WTC11 (cell line): ENCODE results near the gene PRELP. TPM values are rescaled to one million over a fixed set of nuclear protein-coding genes. Genes with fewer than 3 reads are reported as not detected.

Experiments
- ATAC-seq: fragments of 200-7000 bp; cut with Tn5 transposase; 2 replicates; pipeline ENCODE4 v1.10.0; 2021; ENCODE audit warnings: mild to moderate bottlenecking, moderate library complexity
- CTCF ChIA-PET: fragments of 300-600 bp; sonication (Branson Sonifier 250); formaldehyde crosslinking; loops from one replicate; lab custom pipeline; 2021; ENCODE audit warnings: antibody characterized with exemption; lab: Charles Lee
- POLR2A ChIA-PET: fragments of 350-600 bp; sonication (Branson Sonifier 250); formaldehyde crosslinking; loops from one replicate; lab custom pipeline; 2021; ENCODE audit warnings: antibody characterized with exemption; lab: Charles Lee
- DNase-seq: peaks from one replicate; pipeline ENCODE4 v3.0.0; 2021; ENCODE audit warnings: low spot score
- H3K27ac Mint-ChIP-seq: 2 replicates; pipeline ENCODE4 v1.8.0; 2021; ENCODE audit warnings: mixed read lengths
- H3K27me3 Mint-ChIP-seq: 2 replicates; pipeline ENCODE4 v1.8.0; 2021; ENCODE audit warnings: low read depth, mild to moderate bottlenecking, moderate library complexity, mixed read lengths
- H3K36me3 Mint-ChIP-seq: 2 replicates; pipeline ENCODE4 v1.8.0; 2021; ENCODE audit warnings: mixed read lengths
- H3K4me1 Mint-ChIP-seq: 2 replicates; pipeline ENCODE4 v1.8.0; 2022; ENCODE audit warnings: mixed read lengths
- H3K4me3 Mint-ChIP-seq: 2 replicates; pipeline ENCODE4 v1.8.0; 2021; ENCODE audit warnings: mild to moderate bottlenecking, moderate library complexity, mixed read lengths
- H3K9me3 Mint-ChIP-seq: 2 replicates; pipeline ENCODE4 v1.8.0; 2021; ENCODE audit warnings: mixed read lengths
- EMX1 ChIP-seq: fragments of 250-450 bp; sonication (Bioruptor Pico); IDR thresholded peaks from 2 replicates; pipeline ENCODE4 v1.8.0; 2021; ENCODE audit warnings: mild to moderate bottlenecking
- ESRRA ChIP-seq: sonication (generic); formaldehyde crosslinking; IDR thresholded peaks from 2 replicates; pipeline ENCODE4 v1.8.1; 2022; ENCODE audit warnings: mild to moderate bottlenecking, missing genetic modification reagents, borderline replicate concordance
- GRHL2 ChIP-seq: fragments of 250-450 bp; sonication (Bioruptor Pico); IDR thresholded peaks from 2 replicates; pipeline ENCODE4 v1.8.0; 2022; ENCODE audit warnings: mild to moderate bottlenecking, moderate library complexity; ENCODE audit not compliant: insufficient replicate concordance, severe bottlenecking
- GTF2I ChIP-seq: fragments of 250-450 bp; sonication (Bioruptor Pico); conservative IDR thresholded peaks from 2 replicates; pipeline ENCODE4 v1.4.0; 2021; ENCODE audit warnings: mild to moderate bottlenecking
- JAZF1 ChIP-seq: fragments of 250-450 bp; sonication (Bioruptor Pico); IDR thresholded peaks from 2 replicates; pipeline ENCODE4 v1.9.0; 2021; ENCODE audit warnings: moderate library complexity, mild to moderate bottlenecking, inconsistent platforms
- NFATC4 ChIP-seq: fragments of 250-450 bp; sonication (Bioruptor Pico); IDR thresholded peaks from 2 replicates; pipeline ENCODE4 v1.9.0; 2021; ENCODE audit warnings: mild to moderate bottlenecking
- PRDM15 ChIP-seq: sonication (generic); formaldehyde crosslinking; IDR thresholded peaks from 2 replicates; pipeline ENCODE4 v1.8.0; 2022; ENCODE audit warnings: missing genetic modification reagents
- SMAD3 ChIP-seq: sonication (generic); formaldehyde crosslinking; IDR thresholded peaks from 2 replicates; pipeline ENCODE4 v1.8.0; 2022; ENCODE audit warnings: missing genetic modification reagents, mild to moderate bottlenecking, borderline replicate concordance
- SMAD4 ChIP-seq: sonication (generic); formaldehyde crosslinking; IDR thresholded peaks from 2 replicates; pipeline ENCODE4 v1.8.0; 2022; ENCODE audit warnings: mild to moderate bottlenecking, missing genetic modification reagents
- TEAD1 ChIP-seq: sonication (generic); formaldehyde crosslinking; IDR thresholded peaks from 2 replicates; pipeline ENCODE4 v1.8.0; 2022; ENCODE audit warnings: mild to moderate bottlenecking, missing genetic modification reagents
- TP53 ChIP-seq: sonication (generic); formaldehyde crosslinking; IDR thresholded peaks from 2 replicates; pipeline ENCODE4 v1.8.1; 2023; ENCODE audit warnings: mild to moderate bottlenecking, missing genetic modification reagents
- ZBTB43 ChIP-seq: sonication (generic); formaldehyde crosslinking; IDR thresholded peaks from 2 replicates; pipeline ENCODE4 v1.8.1; 2023; ENCODE audit warnings: mild to moderate bottlenecking, missing genetic modification reagents
- ZNF121 ChIP-seq: sonication (generic); formaldehyde crosslinking; IDR thresholded peaks from 2 replicates; pipeline ENCODE4 v1.8.0; 2023; ENCODE audit warnings: missing genetic modification reagents
- ZNF263 ChIP-seq: sonication (generic); formaldehyde crosslinking; IDR thresholded peaks from 2 replicates; pipeline ENCODE4 v1.8.1; 2022; ENCODE audit warnings: low read depth, mild to moderate bottlenecking, moderate library complexity, missing genetic modification reagents
- ZNF317 ChIP-seq: sonication (generic); formaldehyde crosslinking; IDR thresholded peaks from 2 replicates; pipeline ENCODE4 v1.8.1; 2023; ENCODE audit warnings: low read depth, mild to moderate bottlenecking, moderate library complexity, missing genetic modification reagents, borderline replicate concordance
- ZNF671 ChIP-seq: fragments of 250-450 bp; sonication (Bioruptor Pico); IDR thresholded peaks from 2 replicates; pipeline ENCODE4 v1.8.0; 2021; ENCODE audit warnings: mild to moderate bottlenecking
- total RNA-seq: library from RNA; stranded (reverse); gene quantifications from 3 replicates; pipeline ENCODE4 v1.2.3, GENCODE V29; 2021
- TF ChIP-seq, protein P1 (sequence below): sonication (generic); formaldehyde crosslinking; IDR thresholded peaks from 2 replicates; pipeline ENCODE4 v1.8.1; 2023; ENCODE audit warnings: mild to moderate bottlenecking, missing genetic modification reagents, borderline replicate concordance
- TF ChIP-seq, protein P2 (sequence below): fragments of 250-450 bp; sonication (Bioruptor Pico); conservative IDR thresholded peaks from 2 replicates; pipeline ENCODE4 v1.9.0; 2021; ENCODE audit warnings: mild to moderate bottlenecking
- TF ChIP-seq, protein P3 (sequence below): sonication (generic); formaldehyde crosslinking; IDR thresholded peaks from 2 replicates; pipeline ENCODE4 v1.8.0; 2023; ENCODE audit warnings: missing genetic modification reagents, mild to moderate bottlenecking, borderline replicate concordance

PRELP gene
- total RNA-seq, 1 experiment from 2014 or later: 0.17 TPM

GRCh38 chr1:203473281-203473680, 2.3 kb upstream of the PRELP start:
- POLR2A ChIA-PET: interaction anchor here (0.6 kb wide), 1 partner anchor 98 kb away, joined by 5 read pairs; no protein-coding TSS in a partner anchor

More at GRCh38 chr1:203473281-203473680, 2.3 kb upstream of the PRELP start:
- Mint-ChIP-seq H3K9me3 (no peaks in the 10 kb centered on the region), H3K27me3 (no peaks in the 10 kb centered on the region; the same call in 1 of the 2 replicates), H3K27ac (no peak overlapping the region), H3K36me3 (no peaks in the 10 kb centered on the region), H3K4me3 (no peak overlapping the region), H3K4me1 (peaks cover 21% of the 10 kb centered on the region)
- CTCF ChIA-PET: interaction anchor here (1.8 kb wide), 1 partner anchor 14 kb away, joined by 6 read pairs; no protein-coding TSS in a partner anchor
- TF ChIP-seq ESRRA (CRISPR knock-in tag): no peak
- TF ChIP-seq NFATC4 (CRISPR knock-in tag): no peak
- no peak for TF ChIP-seq TP53 (CRISPR knock-in tag)
- no peak for TF ChIP-seq JAZF1 (CRISPR knock-in tag)
- no peak for TF ChIP-seq ZNF317 (CRISPR knock-in tag)
- no peak for TF ChIP-seq GRHL2 (CRISPR knock-in tag)
- no peak for TF ChIP-seq SMAD3 (CRISPR knock-in tag)
- no peak for TF ChIP-seq PRDM15
- TF ChIP-seq SMAD4 (CRISPR knock-in tag): no peak
- TF ChIP-seq ZNF121 (CRISPR knock-in tag): no peak
- no peak for TF ChIP-seq EMX1 (CRISPR knock-in tag)
- no peak for TF ChIP-seq ZNF263
- TF ChIP-seq, protein P1, sequence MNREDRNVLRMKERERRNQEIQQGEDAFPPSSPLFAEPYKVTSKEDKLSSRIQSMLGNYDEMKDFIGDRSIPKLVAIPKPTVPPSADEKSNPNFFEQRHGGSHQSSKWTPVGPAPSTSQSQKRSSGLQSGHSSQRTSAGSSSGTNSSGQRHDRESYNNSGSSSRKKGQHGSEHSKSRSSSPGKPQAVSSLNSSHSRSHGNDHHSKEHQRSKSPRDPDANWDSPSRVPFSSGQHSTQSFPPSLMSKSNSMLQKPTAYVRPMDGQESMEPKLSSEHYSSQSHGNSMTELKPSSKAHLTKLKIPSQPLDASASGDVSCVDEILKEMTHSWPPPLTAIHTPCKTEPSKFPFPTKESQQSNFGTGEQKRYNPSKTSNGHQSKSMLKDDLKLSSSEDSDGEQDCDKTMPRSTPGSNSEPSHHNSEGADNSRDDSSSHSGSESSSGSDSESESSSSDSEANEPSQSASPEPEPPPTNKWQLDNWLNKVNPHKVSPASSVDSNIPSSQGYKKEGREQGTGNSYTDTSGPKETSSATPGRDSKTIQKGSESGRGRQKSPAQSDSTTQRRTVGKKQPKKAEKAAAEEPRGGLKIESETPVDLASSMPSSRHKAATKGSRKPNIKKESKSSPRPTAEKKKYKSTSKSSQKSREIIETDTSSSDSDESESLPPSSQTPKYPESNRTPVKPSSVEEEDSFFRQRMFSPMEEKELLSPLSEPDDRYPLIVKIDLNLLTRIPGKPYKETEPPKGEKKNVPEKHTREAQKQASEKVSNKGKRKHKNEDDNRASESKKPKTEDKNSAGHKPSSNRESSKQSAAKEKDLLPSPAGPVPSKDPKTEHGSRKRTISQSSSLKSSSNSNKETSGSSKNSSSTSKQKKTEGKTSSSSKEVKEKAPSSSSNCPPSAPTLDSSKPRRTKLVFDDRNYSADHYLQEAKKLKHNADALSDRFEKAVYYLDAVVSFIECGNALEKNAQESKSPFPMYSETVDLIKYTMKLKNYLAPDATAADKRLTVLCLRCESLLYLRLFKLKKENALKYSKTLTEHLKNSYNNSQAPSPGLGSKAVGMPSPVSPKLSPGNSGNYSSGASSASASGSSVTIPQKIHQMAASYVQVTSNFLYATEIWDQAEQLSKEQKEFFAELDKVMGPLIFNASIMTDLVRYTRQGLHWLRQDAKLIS: no peak
- no peak for TF ChIP-seq ZBTB43 (CRISPR knock-in tag)
- TF ChIP-seq, protein P2, sequence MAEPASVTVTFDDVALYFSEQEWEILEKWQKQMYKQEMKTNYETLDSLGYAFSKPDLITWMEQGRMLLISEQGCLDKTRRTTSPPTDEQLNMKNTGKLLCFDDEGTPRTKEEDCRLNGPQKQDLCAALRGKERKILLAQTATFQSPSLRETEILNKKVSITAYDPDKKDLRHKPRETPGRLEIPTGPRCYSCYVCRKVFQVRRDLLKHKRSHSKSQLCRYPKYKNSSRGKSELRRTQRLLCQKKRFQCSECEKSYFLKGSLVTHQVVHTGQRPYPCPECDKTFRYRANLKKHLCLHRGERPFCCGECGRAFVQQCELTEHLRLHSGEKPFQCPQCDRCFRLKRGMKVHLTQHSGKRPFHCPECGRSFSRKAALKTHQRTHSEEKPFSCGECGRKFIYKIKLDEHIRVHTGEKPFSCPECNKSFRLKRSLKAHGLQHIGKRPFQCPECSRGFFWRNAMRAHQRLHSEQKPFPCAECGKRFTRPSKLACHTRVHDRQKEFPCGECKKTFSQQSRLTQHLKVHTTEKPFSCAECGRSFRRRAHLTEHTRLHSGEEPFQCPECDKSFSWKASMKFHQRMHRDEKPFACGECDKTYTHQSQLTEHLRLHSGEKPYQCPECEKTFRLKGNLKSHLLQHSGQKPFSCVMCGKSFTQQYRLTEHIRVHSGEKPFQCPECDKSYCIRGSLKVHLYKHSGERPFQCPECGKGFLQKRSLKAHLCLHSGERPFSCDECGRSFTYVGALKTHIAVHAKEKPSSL (CRISPR knock-in tag): no peak
- TF ChIP-seq ZNF671 (CRISPR knock-in tag): no peak
- TF ChIP-seq GTF2I (CRISPR knock-in tag): no peak
- TF ChIP-seq TEAD1: no peak
- TF ChIP-seq, protein P3, sequence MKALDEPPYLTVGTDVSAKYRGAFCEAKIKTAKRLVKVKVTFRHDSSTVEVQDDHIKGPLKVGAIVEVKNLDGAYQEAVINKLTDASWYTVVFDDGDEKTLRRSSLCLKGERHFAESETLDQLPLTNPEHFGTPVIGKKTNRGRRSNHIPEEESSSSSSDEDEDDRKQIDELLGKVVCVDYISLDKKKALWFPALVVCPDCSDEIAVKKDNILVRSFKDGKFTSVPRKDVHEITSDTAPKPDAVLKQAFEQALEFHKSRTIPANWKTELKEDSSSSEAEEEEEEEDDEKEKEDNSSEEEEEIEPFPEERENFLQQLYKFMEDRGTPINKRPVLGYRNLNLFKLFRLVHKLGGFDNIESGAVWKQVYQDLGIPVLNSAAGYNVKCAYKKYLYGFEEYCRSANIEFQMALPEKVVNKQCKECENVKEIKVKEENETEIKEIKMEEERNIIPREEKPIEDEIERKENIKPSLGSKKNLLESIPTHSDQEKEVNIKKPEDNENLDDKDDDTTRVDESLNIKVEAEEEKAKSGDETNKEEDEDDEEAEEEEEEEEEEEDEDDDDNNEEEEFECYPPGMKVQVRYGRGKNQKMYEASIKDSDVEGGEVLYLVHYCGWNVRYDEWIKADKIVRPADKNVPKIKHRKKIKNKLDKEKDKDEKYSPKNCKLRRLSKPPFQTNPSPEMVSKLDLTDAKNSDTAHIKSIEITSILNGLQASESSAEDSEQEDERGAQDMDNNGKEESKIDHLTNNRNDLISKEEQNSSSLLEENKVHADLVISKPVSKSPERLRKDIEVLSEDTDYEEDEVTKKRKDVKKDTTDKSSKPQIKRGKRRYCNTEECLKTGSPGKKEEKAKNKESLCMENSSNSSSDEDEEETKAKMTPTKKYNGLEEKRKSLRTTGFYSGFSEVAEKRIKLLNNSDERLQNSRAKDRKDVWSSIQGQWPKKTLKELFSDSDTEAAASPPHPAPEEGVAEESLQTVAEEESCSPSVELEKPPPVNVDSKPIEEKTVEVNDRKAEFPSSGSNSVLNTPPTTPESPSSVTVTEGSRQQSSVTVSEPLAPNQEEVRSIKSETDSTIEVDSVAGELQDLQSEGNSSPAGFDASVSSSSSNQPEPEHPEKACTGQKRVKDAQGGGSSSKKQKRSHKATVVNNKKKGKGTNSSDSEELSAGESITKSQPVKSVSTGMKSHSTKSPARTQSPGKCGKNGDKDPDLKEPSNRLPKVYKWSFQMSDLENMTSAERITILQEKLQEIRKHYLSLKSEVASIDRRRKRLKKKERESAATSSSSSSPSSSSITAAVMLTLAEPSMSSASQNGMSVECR (CRISPR knock-in tag): no peak
- DNase-seq: no peak
- no peak for ATAC-seq
